ENCODE results near the gene LRRC36.

DNA sequence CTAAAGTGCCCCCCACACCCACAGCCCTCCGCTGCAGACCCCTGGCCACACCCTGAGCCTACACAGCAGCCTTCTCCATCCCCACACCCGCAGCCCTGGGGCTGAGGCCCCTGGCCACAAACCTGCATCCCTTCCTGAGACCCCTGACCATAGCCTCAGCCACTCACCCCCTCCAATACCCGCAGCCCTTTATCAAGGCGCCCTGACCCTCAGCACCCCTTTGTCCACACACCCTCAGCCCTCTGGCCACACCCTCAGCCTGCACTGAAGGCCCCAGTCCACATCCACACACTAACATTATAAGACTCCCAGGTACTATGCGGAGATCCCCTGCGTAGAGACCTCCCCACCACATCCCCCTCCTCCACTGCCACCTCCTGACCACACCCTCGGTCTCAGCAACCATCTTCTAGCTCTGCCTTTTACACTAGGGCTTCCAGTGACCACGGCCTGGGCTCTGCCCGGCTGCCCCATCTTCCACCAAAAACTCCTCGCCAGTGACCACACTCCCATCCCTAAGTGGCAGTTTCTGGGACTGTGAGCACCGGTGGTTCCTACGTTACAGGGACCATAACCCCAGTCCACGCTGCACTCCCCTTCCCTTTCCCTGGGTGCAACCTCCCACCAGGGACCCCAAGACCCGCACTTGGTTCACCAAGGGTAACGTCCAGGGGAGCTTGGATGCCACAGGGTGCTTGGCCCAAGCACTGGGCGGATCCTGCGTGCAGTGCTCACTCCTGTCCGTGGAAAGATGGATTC, 65.9 kb downstream of the LRRC36 start:
- TF ChIP-seq, protein P1, sequence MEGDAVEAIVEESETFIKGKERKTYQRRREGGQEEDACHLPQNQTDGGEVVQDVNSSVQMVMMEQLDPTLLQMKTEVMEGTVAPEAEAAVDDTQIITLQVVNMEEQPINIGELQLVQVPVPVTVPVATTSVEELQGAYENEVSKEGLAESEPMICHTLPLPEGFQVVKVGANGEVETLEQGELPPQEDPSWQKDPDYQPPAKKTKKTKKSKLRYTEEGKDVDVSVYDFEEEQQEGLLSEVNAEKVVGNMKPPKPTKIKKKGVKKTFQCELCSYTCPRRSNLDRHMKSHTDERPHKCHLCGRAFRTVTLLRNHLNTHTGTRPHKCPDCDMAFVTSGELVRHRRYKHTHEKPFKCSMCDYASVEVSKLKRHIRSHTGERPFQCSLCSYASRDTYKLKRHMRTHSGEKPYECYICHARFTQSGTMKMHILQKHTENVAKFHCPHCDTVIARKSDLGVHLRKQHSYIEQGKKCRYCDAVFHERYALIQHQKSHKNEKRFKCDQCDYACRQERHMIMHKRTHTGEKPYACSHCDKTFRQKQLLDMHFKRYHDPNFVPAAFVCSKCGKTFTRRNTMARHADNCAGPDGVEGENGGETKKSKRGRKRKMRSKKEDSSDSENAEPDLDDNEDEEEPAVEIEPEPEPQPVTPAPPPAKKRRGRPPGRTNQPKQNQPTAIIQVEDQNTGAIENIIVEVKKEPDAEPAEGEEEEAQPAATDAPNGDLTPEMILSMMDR (IDR thresholded peaks at IDR 0.05; ENCODE audit: insufficient read depth, low read length, poor library complexity, severe bottlenecking): no peak
- no peak for TF ChIP-seq EZH2phosphoT487 (conservative IDR thresholded peaks at IDR 0.05; ENCODE audit: low read length)

Measured in SU-DHL-6 (cell line).